Stimulated activated CD4-positive, alpha-beta T cell treated with anti-CD3 and anti-CD28 coated beads, Interleukin-4, amount 100 ng/mL, for 1 hour (primary cell): ENCODE results near the gene KSR2.
"Not testable (repeated sequence)": the region's sequence is repeated elsewhere in the genome, so short reads cannot be mapped to it uniquely, and the experiment has no call there.

ENCODE experiments used
- DNase-seq: peaks from one replicate; pipeline ENCODE4 v3.0.0-alpha.2; 2020

KSR2 gene

GRCh38 chr12:117967512-117967911 lies 1.3 kb downstream of the KSR2 start:
- DNase-seq: no peak

GRCh38 chr12:117967043-117967442 lies 1.7 kb downstream of the KSR2 start:
- DNase-seq: no peak

- no peak for DNase-seq
Measured at GRCh38 chr12:117966511-117966910, 2.3 kb downstream of the KSR2 start.

- no peak for DNase-seq
Measured at GRCh38 chr12:117963836-117964235, 5.0 kb downstream of the KSR2 start.

GRCh38 chr12:117936722-117937484 lies 31.9 kb downstream of the KSR2 start:
- no peak for DNase-seq

- DNase-seq: no peak
Measured at GRCh38 chr12:117933545-117933944, 35.2 kb downstream of the KSR2 start.

- DNase-seq: no peak
Measured at GRCh38 chr12:117926391-117926899, 42.3 kb downstream of the KSR2 start.

- no peak for DNase-seq
Measured at GRCh38 chr12:117921929-117922777, 46.6 kb downstream of the KSR2 start.

- DNase-seq: no peak
Measured at GRCh38 chr12:117919479-117919878, 49.3 kb downstream of the KSR2 start.

- DNase-seq: no peak
Measured at GRCh38 chr12:117914686-117915085, 54.1 kb downstream of the KSR2 start.

- DNase-seq: no peak
Measured at GRCh38 chr12:117912756-117913155, 56.0 kb downstream of the KSR2 start.

GRCh38 chr12:117908411-117908810 lies 60.4 kb downstream of the KSR2 start:
- DNase-seq: no peak

- DNase-seq: no peak
Measured at GRCh38 chr12:117907108-117907689, 61.6 kb downstream of the KSR2 start.

GRCh38 chr12:117904051-117904450 lies 64.7 kb downstream of the KSR2 start:
- no peak for DNase-seq

- no peak for DNase-seq
Measured at GRCh38 chr12:117903110-117903840, 65.5 kb downstream of the KSR2 start.

GRCh38 chr12:117901631-117902030 lies 67.2 kb downstream of the KSR2 start:
- DNase-seq: no peak

GRCh38 chr12:117900561-117900960 lies 68.2 kb downstream of the KSR2 start:
- DNase-seq: no peak

- no peak for DNase-seq
Measured at GRCh38 chr12:117897372-117898161, 71.2 kb downstream of the KSR2 start.

GRCh38 chr12:117896009-117896408 lies 72.8 kb downstream of the KSR2 start:
- no peak for DNase-seq

- DNase-seq: no peak
Measured at GRCh38 chr12:117892441-117892840, 76.3 kb downstream of the KSR2 start.

- DNase-seq: not testable (repeated sequence)
Measured at GRCh38 chr12:117891265-117891664, 77.5 kb downstream of the KSR2 start.

- no peak for DNase-seq
Measured at GRCh38 chr12:117890644-117891043, 78.1 kb downstream of the KSR2 start.
